Glutamatergic neuron (in vitro differentiated cells): ENCODE data around the gene MIAT. TPM values are rescaled to one million over a fixed set of nuclear protein-coding genes. Genes with fewer than 3 reads are reported as not detected.

Experiments used
- DNase-seq: peaks from one replicate; pipeline ENCODE4 v3.0.0; 2022
- H3K27ac Mint-ChIP-seq: one replicate; pipeline ENCODE4 v1.8.0; 2020; ENCODE audit warnings: mild to moderate bottlenecking, mixed read lengths, inconsistent platforms; ENCODE audit not compliant: unreplicated experiment
- H3K27me3 Mint-ChIP-seq: one replicate; pipeline ENCODE4 v1.8.0; 2020; ENCODE audit warnings: mild to moderate bottlenecking, moderate library complexity, mixed read lengths, inconsistent platforms; ENCODE audit not compliant: unreplicated experiment
- H3K36me3 Mint-ChIP-seq: one replicate; pipeline ENCODE4 v1.8.0; 2020; ENCODE audit warnings: mild to moderate bottlenecking, mixed read lengths, inconsistent platforms; ENCODE audit not compliant: unreplicated experiment
- H3K4me1 Mint-ChIP-seq: one replicate; pipeline ENCODE4 v1.8.0; 2020; ENCODE audit warnings: mild to moderate bottlenecking, low read depth, mixed read lengths, inconsistent platforms; ENCODE audit not compliant: unreplicated experiment
- H3K4me3 Mint-ChIP-seq: one replicate; pipeline ENCODE4 v1.8.0; 2020; ENCODE audit warnings: mild to moderate bottlenecking, mixed read lengths, inconsistent platforms; ENCODE audit not compliant: unreplicated experiment
- H3K9me3 Mint-ChIP-seq: one replicate; pipeline ENCODE4 v1.8.0; 2020; ENCODE audit warnings: mild to moderate bottlenecking, moderate library complexity, mixed read lengths, inconsistent platforms; ENCODE audit not compliant: unreplicated experiment
- total RNA-seq: library from RNA; stranded (reverse); fragmentation: NEBNext Ultra II Directional; extraction: Animal tissue kit (Norgen Biotek cat#: 25700); gene quantifications from one replicate; pipeline ENCODE4 v1.2.1, GENCODE V29; 2021; ENCODE audit not compliant: unreplicated experiment
- TF ChIP-seq, protein P1 (sequence below): fragments of 200-600 bp; sonication (generic); IDR thresholded peaks from one replicate; pipeline ENCODE4 v1.5.0; 2021; ENCODE audit not compliant: partially characterized antibody, unreplicated experiment

Gene MIAT
- total RNA-seq, 1 donor from 2014 or later, result 1,100 TPM

DNA sequence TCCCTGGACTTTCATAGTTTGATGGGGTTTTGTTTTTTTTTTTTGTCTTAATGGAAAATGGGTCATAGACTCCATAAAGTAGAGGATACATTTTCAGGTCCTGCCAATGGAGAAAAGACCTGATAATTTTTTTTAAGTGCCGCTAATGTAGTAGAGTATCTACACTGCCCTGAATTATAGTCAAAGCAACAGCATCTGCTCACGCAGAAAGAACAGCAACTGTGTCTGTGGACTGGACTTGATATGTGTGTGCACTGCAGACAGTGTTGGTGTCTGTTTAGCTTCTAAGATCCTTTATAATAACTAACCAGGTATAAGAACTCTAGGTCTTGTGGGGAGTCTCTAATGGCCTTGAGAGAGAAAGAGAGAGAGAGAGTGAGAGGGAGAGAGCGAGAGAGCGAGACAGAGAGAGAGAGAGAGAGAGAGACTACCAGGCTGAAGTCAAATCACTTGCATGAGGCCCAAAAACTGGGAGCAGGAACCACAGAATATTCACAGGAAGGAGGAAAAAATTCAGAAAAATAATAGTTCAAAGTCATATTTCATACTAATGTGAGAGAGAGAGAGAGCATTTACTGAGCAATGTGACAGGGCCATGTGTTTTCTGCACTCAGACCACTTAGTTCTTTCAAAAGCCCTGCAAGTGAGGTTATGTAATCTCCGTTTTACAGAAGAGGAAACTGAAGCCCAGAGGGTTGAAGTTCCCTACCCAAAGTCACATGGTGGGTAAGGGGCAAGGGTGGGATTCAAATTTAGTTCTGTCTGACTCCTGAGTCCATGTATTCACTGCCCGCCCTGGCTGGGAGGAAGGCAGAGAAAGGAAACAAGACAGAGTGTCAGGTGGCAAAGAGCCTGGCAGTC lies 8.6 kb upstream of the MIAT start:
- Mint-ChIP-seq H3K27ac (peak overlapping the region; percentile 92), H3K4me1 (peaks cover 42% of the 10 kb centered on the region), H3K4me3 (peak overlapping the region; percentile 67), H3K36me3 (no peaks in the 10 kb centered on the region), H3K9me3 (peaks cover 29% of the 10 kb centered on the region), H3K27me3 (peaks cover 21% of the 10 kb centered on the region)
- TF ChIP-seq, protein P1, sequence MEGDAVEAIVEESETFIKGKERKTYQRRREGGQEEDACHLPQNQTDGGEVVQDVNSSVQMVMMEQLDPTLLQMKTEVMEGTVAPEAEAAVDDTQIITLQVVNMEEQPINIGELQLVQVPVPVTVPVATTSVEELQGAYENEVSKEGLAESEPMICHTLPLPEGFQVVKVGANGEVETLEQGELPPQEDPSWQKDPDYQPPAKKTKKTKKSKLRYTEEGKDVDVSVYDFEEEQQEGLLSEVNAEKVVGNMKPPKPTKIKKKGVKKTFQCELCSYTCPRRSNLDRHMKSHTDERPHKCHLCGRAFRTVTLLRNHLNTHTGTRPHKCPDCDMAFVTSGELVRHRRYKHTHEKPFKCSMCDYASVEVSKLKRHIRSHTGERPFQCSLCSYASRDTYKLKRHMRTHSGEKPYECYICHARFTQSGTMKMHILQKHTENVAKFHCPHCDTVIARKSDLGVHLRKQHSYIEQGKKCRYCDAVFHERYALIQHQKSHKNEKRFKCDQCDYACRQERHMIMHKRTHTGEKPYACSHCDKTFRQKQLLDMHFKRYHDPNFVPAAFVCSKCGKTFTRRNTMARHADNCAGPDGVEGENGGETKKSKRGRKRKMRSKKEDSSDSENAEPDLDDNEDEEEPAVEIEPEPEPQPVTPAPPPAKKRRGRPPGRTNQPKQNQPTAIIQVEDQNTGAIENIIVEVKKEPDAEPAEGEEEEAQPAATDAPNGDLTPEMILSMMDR, result no peak
- DNase-seq, result no peak

DNA sequence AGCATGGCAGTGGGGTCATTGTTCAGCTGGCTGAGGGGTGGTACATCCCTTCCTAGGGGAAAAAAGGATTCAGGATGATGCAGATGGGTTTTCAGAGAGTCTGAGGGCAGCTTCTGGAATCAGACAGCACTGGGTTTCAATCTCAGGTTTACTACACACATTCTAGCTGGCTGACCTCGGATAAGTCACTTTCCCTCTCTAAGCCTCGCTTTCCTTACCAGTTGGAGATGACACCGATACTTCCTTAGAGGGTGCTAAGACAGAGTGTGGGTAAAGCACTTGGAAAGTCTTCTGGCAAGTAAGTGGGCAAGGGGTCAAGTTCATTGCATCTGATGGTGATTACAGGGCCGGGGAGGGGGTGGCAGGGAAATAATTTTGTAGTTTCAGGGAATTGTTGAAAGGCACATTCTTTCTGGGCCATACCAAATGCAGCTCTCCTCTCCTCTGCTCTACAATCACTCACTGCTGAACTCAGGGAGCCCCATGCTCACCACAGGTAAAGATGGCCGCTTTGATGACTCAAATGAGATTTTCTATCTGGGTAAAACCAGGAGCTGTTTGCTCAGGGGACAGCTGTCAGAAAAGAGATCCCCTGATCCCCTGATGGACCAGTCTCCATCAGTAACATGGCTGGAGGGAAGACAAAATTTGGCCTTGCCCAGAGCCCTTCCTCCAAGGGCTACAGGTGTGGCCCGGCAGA lies 6.5 kb upstream of the MIAT start:
- DNase-seq, result no peak
- no peaks in the 10 kb centered on the region for H3K36me3 Mint-ChIP-seq
- TF ChIP-seq, protein P1, result no peak
- peaks cover 35% of the 10 kb centered on the region for H3K4me1 Mint-ChIP-seq
- no peak overlapping the region for H3K4me3 Mint-ChIP-seq
- peaks cover 29% of the 10 kb centered on the region for H3K9me3 Mint-ChIP-seq
- H3K27ac Mint-ChIP-seq, result no peak overlapping the region
- peaks cover 21% of the 10 kb centered on the region for H3K27me3 Mint-ChIP-seq

- H3K36me3 Mint-ChIP-seq, result no peaks in the 10 kb centered on the region
- peaks cover 19% of the 10 kb centered on the region for H3K27me3 Mint-ChIP-seq
- TF ChIP-seq, protein P1, result no peak
- H3K4me3 Mint-ChIP-seq, result no peak overlapping the region
- no peak overlapping the region for H3K27ac Mint-ChIP-seq
- peaks cover 20% of the 10 kb centered on the region for H3K9me3 Mint-ChIP-seq
- peaks cover 26% of the 10 kb centered on the region for H3K4me1 Mint-ChIP-seq
- DNase-seq, result no peak
Measured at GRCh38 chr22:26651815-26652214, 5.6 kb upstream of the MIAT start.

GRCh38 chr22:26658161-26658560 lies 773 bp downstream of the MIAT start:
- Mint-ChIP-seq H3K4me3 (peak overlapping the region; percentile 97), H3K4me1 (peaks cover 20% of the 10 kb centered on the region), H3K36me3 (no peaks in the 10 kb centered on the region), H3K27me3 (peaks cover 19% of the 10 kb centered on the region), H3K27ac (peak overlapping the region; percentile 100), H3K9me3 (peaks cover 25% of the 10 kb centered on the region)
- DNase-seq, result no peak
- TF ChIP-seq, protein P1, result no peak
